Fibroblast of villous mesenchyme (primary cell): ENCODE measurements around the gene POPDC2. TPM values are rescaled to one million over a fixed set of nuclear protein-coding genes. Genes with fewer than 3 reads are reported as not detected.
"Not testable (repeated sequence)": the region's sequence is repeated elsewhere in the genome, so short reads cannot be mapped to it uniquely, and the experiment has no call there.

Experiments used
- DNase-seq: peaks from one replicate; pipeline ENCODE4 v3.0.0-alpha.2; 2010; ENCODE audit warnings: low read depth
- H3K4me3 ChIP-seq: 2 replicates; pipeline ENCODE4 v1.5.1; 2011; ENCODE audit warnings: low read depth, mild to moderate bottlenecking, low read length
- CTCF ChIP-seq: IDR thresholded peaks from 2 replicates; pipeline ENCODE4 v1.5.1; 2012; ENCODE audit warnings: low read depth, mild to moderate bottlenecking, low read length; ENCODE audit not compliant: insufficient read depth
- total RNA-seq: library from RNA; depleted of rRNA; stranded (reverse); fragments of >200 nt; gene quantifications from 2 replicates; pipeline ENCODE4 v1.2.3, GENCODE V29; 2012

POPDC2 gene
- total RNA-seq, 1 donor, result 1.3 TPM

DNA sequence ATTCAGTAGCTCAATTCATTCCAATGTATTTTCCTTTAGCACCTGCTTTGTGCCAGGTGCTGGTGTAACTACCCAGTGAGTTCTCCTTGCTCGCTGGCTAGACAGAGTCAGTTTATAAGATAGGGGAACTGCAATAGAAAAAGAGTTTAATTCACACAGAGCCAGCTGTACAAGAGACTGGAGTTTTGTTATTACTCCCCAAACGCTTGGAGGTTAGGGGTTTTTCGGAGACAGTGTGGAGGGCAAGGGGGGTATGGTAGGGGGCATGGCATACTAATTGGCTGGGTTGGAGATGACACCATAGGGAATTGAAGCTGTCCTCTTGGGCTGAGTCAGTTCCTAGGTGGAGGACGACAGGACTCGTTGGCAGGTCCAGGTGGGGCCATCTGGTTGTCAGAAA is 37.0 kb upstream of the POPDC2 start:
- H3K4me3 ChIP-seq, result no peak overlapping the region
- DNase-seq, result no peak
- TF ChIP-seq CTCF, result no peak

GRCh38 chr3:119695480-119695879 is 35.1 kb upstream of the POPDC2 start:
- TF ChIP-seq CTCF, result no peak
- peak; percentile 24 for DNase-seq
- no peak overlapping the region for H3K4me3 ChIP-seq

GRCh38 chr3:119690043-119690656 is 29.8 kb upstream of the POPDC2 start:
- DNase-seq, result peak; percentile 38

DNA sequence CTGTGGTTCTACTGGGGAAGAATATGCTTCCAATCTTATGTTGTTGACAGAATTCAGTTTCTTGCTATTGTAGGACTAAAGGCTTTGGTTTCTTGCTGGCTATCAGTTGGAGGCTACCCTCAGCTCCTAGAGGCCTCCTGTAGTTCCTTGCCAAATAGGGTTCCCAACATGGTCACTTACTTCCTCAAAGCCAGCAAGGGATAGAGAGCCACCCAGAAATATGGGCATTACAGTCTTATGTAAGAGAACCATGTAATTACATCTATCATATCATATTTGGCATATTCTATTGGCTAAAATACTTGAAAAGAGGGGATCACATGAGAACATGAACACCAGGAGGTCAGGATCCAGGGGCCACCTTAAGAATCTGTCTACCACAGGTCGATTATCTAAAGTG is 23.0 kb upstream of the POPDC2 start:
- TF ChIP-seq CTCF, result no peak
- no peak overlapping the region for H3K4me3 ChIP-seq
- DNase-seq, result no peak

More at GRCh38 chr3:119690043-119690656, 29.8 kb upstream of the POPDC2 start:
- peak; percentile 56 for TF ChIP-seq CTCF
- H3K4me3 ChIP-seq, result no peak overlapping the region

DNA sequence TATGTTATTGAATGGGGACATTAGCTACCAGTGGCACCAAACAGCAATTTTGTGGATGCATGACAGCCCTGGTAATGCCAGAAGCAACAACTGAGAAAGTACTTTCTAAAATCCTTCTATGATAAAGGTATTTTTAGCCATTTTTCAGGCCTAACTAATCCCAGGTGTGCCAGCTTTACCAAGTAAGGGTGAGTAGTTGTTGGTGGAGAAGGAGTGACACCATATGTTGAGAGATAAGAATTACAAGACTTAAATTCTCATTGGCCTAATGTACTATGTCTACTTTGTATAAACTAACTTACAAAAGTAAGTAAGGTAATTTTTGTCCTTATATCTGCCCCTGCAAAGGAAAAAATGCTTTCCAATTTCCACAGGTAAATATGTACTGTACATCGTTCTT is 20.9 kb upstream of the POPDC2 start:
- TF ChIP-seq CTCF, result peak; percentile 54
- H3K4me3 ChIP-seq, result no peak overlapping the region
- peak; percentile 49 for DNase-seq

GRCh38 chr3:119679874-119680273 is 19.5 kb upstream of the POPDC2 start:
- no peak for TF ChIP-seq CTCF
- DNase-seq, result no peak
- no peak overlapping the region for H3K4me3 ChIP-seq

- not testable (repeated sequence) for DNase-seq, H3K4me3 ChIP-seq
These were observed 17.8 kb upstream of the POPDC2 start for GRCh38 chr3:119678209-119678608.
